ENCODE measurements around the gene ACBD4. TPM values are rescaled to one million over a fixed set of nuclear protein-coding genes. Genes with fewer than 3 reads are reported as not detected.

The ACBD4 gene
- total RNA-seq, 2 experiments from 2014 or later = 12.4 to 12.6 TPM

DNA sequence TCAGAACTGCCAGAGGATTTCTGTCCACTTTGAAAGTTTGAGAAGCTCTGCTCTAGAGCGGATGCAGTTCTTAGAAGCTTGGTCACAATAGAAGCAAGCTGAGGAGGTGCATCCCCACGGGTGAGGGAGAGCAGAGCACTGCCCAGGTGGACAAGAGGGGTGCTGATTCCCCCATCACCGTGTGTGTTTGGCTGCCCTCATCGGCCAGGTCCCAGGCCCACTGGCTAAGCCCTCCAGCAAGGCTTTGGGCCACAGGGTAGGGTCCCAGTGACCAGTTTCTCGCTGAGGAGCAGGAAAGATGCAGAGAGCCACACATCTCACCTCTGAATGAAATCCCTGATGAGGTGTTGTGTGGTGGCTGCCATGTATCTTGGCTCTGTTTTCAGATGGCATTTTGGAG lies 47.5 kb upstream of the ACBD4 start:
- H3K4me1 Mint-ChIP-seq (ENCODE audit: low read depth) = peaks cover 2% of the 10 kb centered on the region
- no peak overlapping the region for H3K27ac Mint-ChIP-seq
- no peaks in the 10 kb centered on the region for H3K9me3 Mint-ChIP-seq
- H3K4me3 Mint-ChIP-seq = no peak overlapping the region
- H3K27me3 Mint-ChIP-seq = no peaks in the 10 kb centered on the region
- H3K36me3 Mint-ChIP-seq (ENCODE audit: low read depth) = peaks cover 38% of the 10 kb centered on the region
- ATAC-seq (no peak), DNase-seq (no peak)
- POLR2A ChIA-PET = no interaction called here
- CTCF ChIA-PET = interaction anchor here (1.4 to 6.5 kb wide), 4 partner anchors 8 to 66 kb away, joined by 3 to 31 read pairs (median 7); partner anchors contain the start of gene ACBD4
- TF ChIP-seq, protein P1, sequence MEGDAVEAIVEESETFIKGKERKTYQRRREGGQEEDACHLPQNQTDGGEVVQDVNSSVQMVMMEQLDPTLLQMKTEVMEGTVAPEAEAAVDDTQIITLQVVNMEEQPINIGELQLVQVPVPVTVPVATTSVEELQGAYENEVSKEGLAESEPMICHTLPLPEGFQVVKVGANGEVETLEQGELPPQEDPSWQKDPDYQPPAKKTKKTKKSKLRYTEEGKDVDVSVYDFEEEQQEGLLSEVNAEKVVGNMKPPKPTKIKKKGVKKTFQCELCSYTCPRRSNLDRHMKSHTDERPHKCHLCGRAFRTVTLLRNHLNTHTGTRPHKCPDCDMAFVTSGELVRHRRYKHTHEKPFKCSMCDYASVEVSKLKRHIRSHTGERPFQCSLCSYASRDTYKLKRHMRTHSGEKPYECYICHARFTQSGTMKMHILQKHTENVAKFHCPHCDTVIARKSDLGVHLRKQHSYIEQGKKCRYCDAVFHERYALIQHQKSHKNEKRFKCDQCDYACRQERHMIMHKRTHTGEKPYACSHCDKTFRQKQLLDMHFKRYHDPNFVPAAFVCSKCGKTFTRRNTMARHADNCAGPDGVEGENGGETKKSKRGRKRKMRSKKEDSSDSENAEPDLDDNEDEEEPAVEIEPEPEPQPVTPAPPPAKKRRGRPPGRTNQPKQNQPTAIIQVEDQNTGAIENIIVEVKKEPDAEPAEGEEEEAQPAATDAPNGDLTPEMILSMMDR (IDR thresholded peaks at IDR 0.05) = no peak
- intact Hi-C loops (cut with micrococcal nuclease) = no loop called here

DNA sequence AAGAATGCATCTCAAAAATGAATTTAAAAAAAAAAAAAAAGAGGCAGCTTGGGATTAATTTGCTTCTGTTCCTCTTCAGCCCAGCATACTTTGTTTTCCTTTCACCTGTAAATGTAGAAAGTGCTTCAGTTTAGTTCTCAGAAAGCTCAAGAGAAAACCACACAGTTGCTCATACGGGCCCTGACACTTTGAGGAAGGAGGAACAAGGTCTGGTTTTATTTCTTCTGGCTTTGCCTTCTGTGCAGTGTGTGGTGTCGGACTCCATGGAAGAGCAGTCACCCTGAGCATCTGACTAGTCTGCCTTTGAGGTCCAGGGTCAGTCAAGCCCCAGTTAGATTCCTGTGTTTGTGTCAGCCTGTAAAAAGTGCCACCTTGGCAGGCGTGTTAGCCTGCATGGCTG lies 46.7 kb upstream of the ACBD4 start:
- no peak for DNase-seq
- CTCF ChIA-PET = interaction anchor here (0.9 to 6.5 kb wide), 3 partner anchors 10 to 30 kb away, joined by 3 to 31 read pairs (median 3); no protein-coding TSS in a partner anchor
- Mint-ChIP-seq H3K9me3 (no peaks in the 10 kb centered on the region), H3K36me3 (ENCODE audit: low read depth) (peaks cover 40% of the 10 kb centered on the region), H3K4me1 (ENCODE audit: low read depth) (peaks cover 2% of the 10 kb centered on the region), H3K4me3 (no peak overlapping the region), H3K27ac (no peak overlapping the region), H3K27me3 (no peaks in the 10 kb centered on the region)
- TF ChIP-seq, protein P1 (IDR thresholded peaks at IDR 0.05) = no peak
- no peak for ATAC-seq
- POLR2A ChIA-PET = no interaction called here
- intact Hi-C loops (cut with micrococcal nuclease) = no loop called here

DNA sequence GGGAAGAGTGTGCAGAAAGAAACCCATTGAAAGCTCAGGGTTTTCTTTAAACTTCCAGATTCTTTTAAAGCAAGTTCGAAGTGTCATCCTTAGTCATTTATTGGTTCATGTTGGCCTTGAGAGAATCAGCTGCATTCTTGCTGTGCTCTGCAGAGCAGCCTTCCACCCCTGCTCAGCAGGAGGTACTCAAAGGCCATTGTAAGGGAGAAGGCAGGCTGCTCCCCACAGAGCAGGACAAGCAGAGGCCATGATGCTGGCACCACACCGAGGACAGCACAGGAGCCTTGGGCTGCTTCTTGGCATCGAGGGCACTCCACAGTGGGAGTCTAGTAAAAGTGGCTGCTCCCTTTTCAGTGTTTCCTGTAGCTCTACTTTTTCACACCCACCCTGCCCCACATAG lies 44.8 kb upstream of the ACBD4 start:
- ChIA-PET POLR2A (interaction anchor here (0.6 to 1.9 kb wide), 3 partner anchors 10 to 60 kb away, joined by 3 to 5 read pairs (median 3); no protein-coding TSS in a partner anchor), CTCF (interaction anchor here (1.3 to 6.5 kb wide), 2 partner anchors 8 to 45 kb away, joined by 3 to 31 read pairs; partner anchors contain the start of gene ACBD4)
- H3K36me3 Mint-ChIP-seq (ENCODE audit: low read depth) = peaks cover 41% of the 10 kb centered on the region

DNA sequence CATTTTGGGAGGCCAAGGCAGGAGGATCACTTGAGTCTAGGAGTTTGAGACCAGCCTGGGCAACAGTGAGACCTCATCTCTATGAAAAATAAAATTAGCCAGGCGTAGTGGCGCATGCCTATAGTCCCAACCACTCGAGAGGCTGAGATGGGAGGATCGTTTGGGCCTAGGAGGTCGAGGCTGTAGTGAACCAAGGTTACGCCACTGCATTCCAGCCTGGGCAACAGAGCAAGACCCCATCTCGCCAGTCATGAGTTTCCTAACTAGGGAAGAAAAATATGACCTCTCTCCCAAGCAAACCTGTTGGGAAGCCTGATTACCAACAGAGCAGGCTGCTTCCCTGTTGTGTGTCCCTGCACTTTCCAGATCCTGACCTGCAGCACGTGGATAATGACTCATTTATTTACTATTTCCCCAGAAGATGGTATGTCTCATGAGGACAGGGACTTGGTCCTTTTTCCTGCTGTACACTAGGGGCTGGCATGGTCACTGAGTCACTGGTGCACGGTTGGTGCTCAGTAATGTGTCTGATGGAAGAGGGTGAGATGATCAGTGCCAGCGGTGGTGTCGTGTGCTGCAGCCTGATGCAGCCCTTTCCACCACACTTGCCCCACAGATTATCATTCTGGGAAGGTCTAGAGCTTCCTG lies 43.6 kb upstream of the ACBD4 start:
- Mint-ChIP-seq H3K27me3 (no peaks in the 10 kb centered on the region), H3K9me3 (no peaks in the 10 kb centered on the region), H3K4me1 (ENCODE audit: low read depth) (peaks cover 2% of the 10 kb centered on the region), H3K27ac (no peak overlapping the region), H3K4me3 (no peak overlapping the region), H3K36me3 (ENCODE audit: low read depth) (peaks cover 44% of the 10 kb centered on the region)
- ChIA-PET POLR2A (interaction anchor here (1.9 kb wide), 1 partner anchor 12 kb away, joined by 5 read pairs; no protein-coding TSS in a partner anchor), CTCF (no interaction called here)
- intact Hi-C loops (cut with micrococcal nuclease) = no loop called here
- no peak for ATAC-seq
- DNase-seq = no peak
- TF ChIP-seq, protein P1 (IDR thresholded peaks at IDR 0.05) = no peak

More for the DNA sequence above, 44.8 kb upstream of the ACBD4 start:
- ATAC-seq (no peak), DNase-seq (no peak)
- peaks cover 2% of the 10 kb centered on the region for H3K4me1 Mint-ChIP-seq (ENCODE audit: low read depth)
- no peak overlapping the region for H3K4me3 Mint-ChIP-seq
- H3K27ac Mint-ChIP-seq = peak overlapping the region; percentile 42
- H3K9me3 Mint-ChIP-seq = no peaks in the 10 kb centered on the region
- no peaks in the 10 kb centered on the region for H3K27me3 Mint-ChIP-seq
- intact Hi-C loops (cut with micrococcal nuclease) = no loop called here
- TF ChIP-seq, protein P1 (IDR thresholded peaks at IDR 0.05) = no peak

DNA sequence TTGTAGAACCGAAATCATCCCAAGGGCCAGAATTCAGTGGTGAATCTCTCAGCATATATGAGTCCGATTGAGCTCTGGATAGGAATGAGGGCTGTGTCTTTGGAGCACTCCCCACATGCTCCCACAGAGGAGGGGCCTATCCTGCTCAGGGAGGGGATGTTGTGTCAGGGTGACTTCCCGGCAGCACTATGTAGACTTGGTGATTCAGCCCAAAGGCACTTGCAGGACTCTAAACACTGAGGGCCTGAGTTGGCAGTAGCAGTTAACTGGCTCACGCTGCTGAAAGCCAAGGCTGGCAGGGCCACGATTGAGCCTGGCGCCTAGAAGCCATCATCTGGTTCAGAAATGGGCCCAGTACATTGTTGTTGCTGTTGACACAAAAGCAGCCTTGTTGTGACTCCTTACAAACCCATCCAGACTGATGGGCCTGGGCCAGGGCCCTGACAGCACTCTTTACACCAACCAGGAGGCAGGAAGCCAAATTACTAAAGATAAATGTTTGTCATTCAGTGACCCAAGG lies 42.5 kb upstream of the ACBD4 start:
- ChIA-PET POLR2A (no interaction called here), CTCF (no interaction called here)
- no peaks in the 10 kb centered on the region for H3K27me3 Mint-ChIP-seq
- ATAC-seq (no peak), DNase-seq (no peak)
- intact Hi-C loops (cut with micrococcal nuclease) = no loop called here
- H3K36me3 Mint-ChIP-seq (ENCODE audit: low read depth) = peaks cover 43% of the 10 kb centered on the region
- TF ChIP-seq, protein P1 (IDR thresholded peaks at IDR 0.05) = no peak
- no peak overlapping the region for H3K27ac Mint-ChIP-seq
- H3K4me3 Mint-ChIP-seq = no peak overlapping the region
- H3K9me3 Mint-ChIP-seq = no peaks in the 10 kb centered on the region
- peaks cover 2% of the 10 kb centered on the region for H3K4me1 Mint-ChIP-seq (ENCODE audit: low read depth)

Data from activated CD8-positive, alpha-beta T cell treated with anti-CD3 and anti-CD28 coated beads for 36 hours (primary cell).